ENCODE measurements around the gene NBAS.

NBAS gene

GRCh38 chr2:15391751-15392150 lies 169.4 kb downstream of the NBAS start:
- H3K9me3 ChIP-seq (ENCODE audit: low read length): no peaks in the 10 kb centered on the region
- H3K36me3 ChIP-seq (ENCODE audit: insufficient read depth, low read length): no peaks in the 10 kb centered on the region
- H3K4me3 ChIP-seq (ENCODE audit: low read depth in 1 of 2, low read length in 2 of 2): no peak overlapping the region
- H3K27me3 ChIP-seq (ENCODE audit: control insufficient read depth in 1 of 2, insufficient read depth in 2 of 2, low read length in 2 of 2): no peaks in the 10 kb centered on the region
- H3K27ac ChIP-seq (ENCODE audit: low read depth, low read length): no peak overlapping the region
- H3K9ac ChIP-seq (ENCODE audit: low read length): no peak overlapping the region
- H3K4me1 ChIP-seq (ENCODE audit: insufficient read depth, low read length): no peaks in the 10 kb centered on the region

GRCh38 chr2:15389895-15390294 lies 171.2 kb downstream of the NBAS start:
- H3K27ac ChIP-seq (ENCODE audit: low read depth, low read length): no peak overlapping the region
- no peaks in the 10 kb centered on the region for H3K36me3 ChIP-seq (ENCODE audit: insufficient read depth, low read length)
- H3K4me1 ChIP-seq (ENCODE audit: insufficient read depth, low read length): no peaks in the 10 kb centered on the region
- H3K9me3 ChIP-seq (ENCODE audit: low read length): no peaks in the 10 kb centered on the region
- H3K9ac ChIP-seq (ENCODE audit: low read length): no peak overlapping the region
- H3K4me3 ChIP-seq (ENCODE audit: low read depth in 1 of 2, low read length in 2 of 2): no peak overlapping the region
- no peaks in the 10 kb centered on the region for H3K27me3 ChIP-seq (ENCODE audit: control insufficient read depth in 1 of 2, insufficient read depth in 2 of 2, low read length in 2 of 2)

GRCh38 chr2:15389326-15389700 lies 171.8 kb downstream of the NBAS start:
- Histone ChIP-seq H3K4me1 (ENCODE audit: insufficient read depth, low read length) (no peaks in the 10 kb centered on the region), H3K27me3 (ENCODE audit: control insufficient read depth in 1 of 2, insufficient read depth in 2 of 2, low read length in 2 of 2) (no peaks in the 10 kb centered on the region), H3K9me3 (ENCODE audit: low read length) (no peaks in the 10 kb centered on the region), H3K9ac (ENCODE audit: low read length) (no peak overlapping the region), H3K27ac (ENCODE audit: low read depth, low read length) (no peak overlapping the region), H3K4me3 (ENCODE audit: low read depth in 1 of 2, low read length in 2 of 2) (no peak overlapping the region), H3K36me3 (ENCODE audit: insufficient read depth, low read length) (no peaks in the 10 kb centered on the region)

GRCh38 chr2:15388406-15389325 lies 172.5 kb downstream of the NBAS start:
- no peaks in the 10 kb centered on the region for H3K9me3 ChIP-seq (ENCODE audit: low read length)
- no peaks in the 10 kb centered on the region for H3K36me3 ChIP-seq (ENCODE audit: insufficient read depth, low read length)
- H3K4me3 ChIP-seq (ENCODE audit: low read depth in 1 of 2, low read length in 2 of 2): no peak overlapping the region

GRCh38 chr2:15385184-15385583 lies 175.9 kb downstream of the NBAS start:
- H3K36me3 ChIP-seq (ENCODE audit: insufficient read depth, low read length): peaks cover 10% of the 10 kb centered on the region
- no peaks in the 10 kb centered on the region for H3K4me1 ChIP-seq (ENCODE audit: insufficient read depth, low read length)
- H3K27me3 ChIP-seq (ENCODE audit: control insufficient read depth in 1 of 2, insufficient read depth in 2 of 2, low read length in 2 of 2): no peaks in the 10 kb centered on the region
- no peak overlapping the region for H3K4me3 ChIP-seq (ENCODE audit: low read depth in 1 of 2, low read length in 2 of 2)
- no peak overlapping the region for H3K9ac ChIP-seq (ENCODE audit: low read length)
- no peaks in the 10 kb centered on the region for H3K9me3 ChIP-seq (ENCODE audit: low read length)
- H3K27ac ChIP-seq (ENCODE audit: low read depth, low read length): no peak overlapping the region

More at GRCh38 chr2:15388406-15389325, 172.5 kb downstream of the NBAS start:
- Histone ChIP-seq H3K4me1 (ENCODE audit: insufficient read depth, low read length) (no peaks in the 10 kb centered on the region), H3K27me3 (ENCODE audit: control insufficient read depth in 1 of 2, insufficient read depth in 2 of 2, low read length in 2 of 2) (no peaks in the 10 kb centered on the region), H3K9ac (ENCODE audit: low read length) (no peak overlapping the region), H3K27ac (ENCODE audit: low read depth, low read length) (no peak overlapping the region)

- H3K9me3 ChIP-seq (ENCODE audit: low read length): no peaks in the 10 kb centered on the region
- no peak overlapping the region for H3K9ac ChIP-seq (ENCODE audit: low read length)
- peaks cover 19% of the 10 kb centered on the region for H3K36me3 ChIP-seq (ENCODE audit: insufficient read depth, low read length)
- H3K4me3 ChIP-seq (ENCODE audit: low read depth in 1 of 2, low read length in 2 of 2): no peak overlapping the region
- H3K27ac ChIP-seq (ENCODE audit: low read depth, low read length): no peak overlapping the region
- H3K27me3 ChIP-seq (ENCODE audit: control insufficient read depth in 1 of 2, insufficient read depth in 2 of 2, low read length in 2 of 2): no peaks in the 10 kb centered on the region
- no peaks in the 10 kb centered on the region for H3K4me1 ChIP-seq (ENCODE audit: insufficient read depth, low read length)
Measured at GRCh38 chr2:15383695-15384350, 177.3 kb downstream of the NBAS start.

GRCh38 chr2:15378148-15378908 lies 182.8 kb downstream of the NBAS start:
- Histone ChIP-seq H3K36me3 (ENCODE audit: insufficient read depth, low read length) (peaks cover 26% of the 10 kb centered on the region), H3K9ac (ENCODE audit: low read length) (no peak overlapping the region), H3K9me3 (ENCODE audit: low read length) (no peaks in the 10 kb centered on the region), H3K27ac (ENCODE audit: low read depth, low read length) (no peak overlapping the region), H3K4me1 (ENCODE audit: insufficient read depth, low read length) (no peaks in the 10 kb centered on the region), H3K4me3 (ENCODE audit: low read depth in 1 of 2, low read length in 2 of 2) (no peak overlapping the region), H3K27me3 (ENCODE audit: control insufficient read depth in 1 of 2, insufficient read depth in 2 of 2, low read length in 2 of 2) (no peaks in the 10 kb centered on the region)

GRCh38 chr2:15377202-15377601 lies 183.9 kb downstream of the NBAS start:
- no peak overlapping the region for H3K27ac ChIP-seq (ENCODE audit: low read depth, low read length)
- no peaks in the 10 kb centered on the region for H3K9me3 ChIP-seq (ENCODE audit: low read length)
- H3K36me3 ChIP-seq (ENCODE audit: insufficient read depth, low read length): peaks cover 24% of the 10 kb centered on the region
- H3K4me1 ChIP-seq (ENCODE audit: insufficient read depth, low read length): no peaks in the 10 kb centered on the region
- H3K9ac ChIP-seq (ENCODE audit: low read length): no peak overlapping the region
- no peaks in the 10 kb centered on the region for H3K27me3 ChIP-seq (ENCODE audit: control insufficient read depth in 1 of 2, insufficient read depth in 2 of 2, low read length in 2 of 2)
- H3K4me3 ChIP-seq (ENCODE audit: low read depth in 1 of 2, low read length in 2 of 2): no peak overlapping the region

GRCh38 chr2:15372019-15372418 lies 189.1 kb downstream of the NBAS start:
- Histone ChIP-seq H3K9me3 (ENCODE audit: low read length) (no peaks in the 10 kb centered on the region), H3K4me3 (ENCODE audit: low read depth in 1 of 2, low read length in 2 of 2) (no peak overlapping the region), H3K36me3 (ENCODE audit: insufficient read depth, low read length) (peaks cover 12% of the 10 kb centered on the region), H3K27me3 (ENCODE audit: control insufficient read depth in 1 of 2, insufficient read depth in 2 of 2, low read length in 2 of 2) (no peaks in the 10 kb centered on the region), H3K4me1 (ENCODE audit: insufficient read depth, low read length) (no peaks in the 10 kb centered on the region), H3K9ac (ENCODE audit: low read length) (no peak overlapping the region), H3K27ac (ENCODE audit: low read depth, low read length) (no peak overlapping the region)

- H3K9me3 ChIP-seq (ENCODE audit: low read length): no peaks in the 10 kb centered on the region
- no peaks in the 10 kb centered on the region for H3K27me3 ChIP-seq (ENCODE audit: control insufficient read depth in 1 of 2, insufficient read depth in 2 of 2, low read length in 2 of 2)
- no peaks in the 10 kb centered on the region for H3K4me1 ChIP-seq (ENCODE audit: insufficient read depth, low read length)
- peaks cover 12% of the 10 kb centered on the region for H3K36me3 ChIP-seq (ENCODE audit: insufficient read depth, low read length)
- no peak overlapping the region for H3K4me3 ChIP-seq (ENCODE audit: low read depth in 1 of 2, low read length in 2 of 2)
- H3K27ac ChIP-seq (ENCODE audit: low read depth, low read length): no peak overlapping the region
- H3K9ac ChIP-seq (ENCODE audit: low read length): no peak overlapping the region
Measured at GRCh38 chr2:15369129-15369528, 192.0 kb downstream of the NBAS start.

- peaks cover 10% of the 10 kb centered on the region for H3K36me3 ChIP-seq (ENCODE audit: insufficient read depth, low read length)
- H3K9me3 ChIP-seq (ENCODE audit: low read length): no peaks in the 10 kb centered on the region
- no peak overlapping the region for H3K9ac ChIP-seq (ENCODE audit: low read length)
- no peaks in the 10 kb centered on the region for H3K27me3 ChIP-seq (ENCODE audit: control insufficient read depth in 1 of 2, insufficient read depth in 2 of 2, low read length in 2 of 2)
- no peaks in the 10 kb centered on the region for H3K4me1 ChIP-seq (ENCODE audit: insufficient read depth, low read length)
- no peak overlapping the region for H3K4me3 ChIP-seq (ENCODE audit: low read depth in 1 of 2, low read length in 2 of 2)
- no peak overlapping the region for H3K27ac ChIP-seq (ENCODE audit: low read depth, low read length)
Measured at GRCh38 chr2:15367715-15368114, 193.4 kb downstream of the NBAS start.
